SIG-M5 treated with dmso at 0.1 percent for 504 hours (cell line): ENCODE results near the gene CRHR2.
"Not testable (repeated sequence)": the region's sequence is repeated elsewhere in the genome, so short reads cannot be mapped to it uniquely, and the experiment has no call there.

Experiments used
- DNase-seq: peaks from one replicate; lab custom pipeline; 2025; ENCODE audit not compliant: unreplicated experiment; lab: John Stamatoyannopoulos, UW

Gene CRHR2

GRCh38 chr7:30682212-30683083, at the start of gene CRHR2:
CRHR2 (minus strand) TSS chr7:30682456; CDS start chr7:30682280, 176 bp downstream.
- DNase-seq: no peak

DNA sequence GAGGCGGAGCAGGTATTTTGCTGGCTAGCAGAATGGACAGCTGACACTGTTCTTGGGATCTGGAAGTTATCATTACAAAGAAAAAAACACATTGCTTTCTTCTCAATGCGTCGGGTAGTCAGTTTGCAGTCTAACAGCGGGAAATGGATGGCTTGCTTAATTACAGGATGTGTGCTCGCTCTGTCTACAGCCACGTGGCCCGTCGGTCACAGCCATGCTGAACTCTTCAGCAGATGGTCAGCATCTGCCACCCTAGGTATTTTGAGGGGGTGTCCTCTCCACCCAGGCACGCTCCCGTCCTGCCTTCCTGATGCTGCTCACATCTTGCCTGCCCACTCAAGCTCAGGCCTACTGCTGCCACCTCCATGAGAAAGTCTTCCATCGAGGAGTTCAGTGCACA, 49.3 kb upstream of the CRHR2 start:
- no peak for DNase-seq

DNA sequence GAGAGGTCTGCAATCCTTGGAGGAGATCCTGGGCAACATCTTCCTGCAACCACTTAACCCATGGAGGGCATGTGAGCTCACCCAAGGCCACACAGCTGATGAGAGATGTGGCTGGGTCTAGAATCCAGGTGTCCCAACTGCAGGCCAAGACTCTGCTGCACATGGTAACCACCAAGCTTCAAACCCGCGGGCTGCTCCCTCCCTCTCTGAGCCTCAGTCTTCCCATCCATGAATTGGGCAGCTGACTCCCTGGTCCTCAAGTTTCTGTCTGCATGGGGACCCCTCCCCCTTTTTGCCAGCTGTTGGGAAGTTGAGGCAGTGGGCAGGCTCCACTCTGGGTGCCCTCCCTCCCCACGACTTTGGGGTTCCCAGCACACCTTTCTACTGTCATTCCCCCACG, 48.7 kb upstream of the CRHR2 start:
- DNase-seq: no peak

DNA sequence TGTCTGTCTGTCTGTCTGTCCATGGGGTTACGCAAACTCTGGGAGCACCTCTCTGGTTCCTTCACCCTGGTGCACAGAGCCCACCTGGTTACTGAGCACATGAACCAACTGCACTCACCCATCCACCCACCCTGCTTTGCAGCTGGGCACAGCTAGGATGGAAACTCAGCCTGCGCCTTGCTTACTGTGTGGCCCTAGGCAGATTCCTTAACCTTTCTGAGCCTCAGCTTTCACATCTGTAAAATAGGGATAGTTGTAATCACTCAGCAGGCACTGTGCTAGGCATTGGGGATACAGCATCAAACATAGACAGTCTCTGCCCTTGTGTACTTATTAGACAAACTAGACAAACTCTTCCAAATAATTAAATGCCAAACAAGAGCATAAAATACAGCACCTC, 47.8 kb upstream of the CRHR2 start:
- no peak for DNase-seq

DNA sequence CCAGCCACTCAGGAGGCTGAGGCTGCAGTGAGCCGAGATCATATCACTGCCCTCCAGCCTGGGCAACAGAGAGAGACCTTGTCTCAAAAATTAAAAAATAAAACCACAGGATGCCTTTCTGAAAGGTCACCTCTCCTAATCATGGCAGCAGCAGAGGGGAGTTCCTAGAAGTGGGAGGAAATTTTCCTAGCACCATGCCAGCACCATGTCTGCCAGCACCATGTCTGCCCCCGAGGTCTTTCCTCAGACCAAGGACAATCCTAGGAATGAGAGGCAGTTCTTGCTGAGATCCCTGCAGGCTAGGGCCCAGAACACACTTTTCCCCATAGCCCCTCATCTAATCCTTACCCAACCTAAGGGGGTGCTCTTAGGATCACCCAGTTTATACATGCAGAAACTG, 47.4 kb upstream of the CRHR2 start:
- DNase-seq: no peak

DNA sequence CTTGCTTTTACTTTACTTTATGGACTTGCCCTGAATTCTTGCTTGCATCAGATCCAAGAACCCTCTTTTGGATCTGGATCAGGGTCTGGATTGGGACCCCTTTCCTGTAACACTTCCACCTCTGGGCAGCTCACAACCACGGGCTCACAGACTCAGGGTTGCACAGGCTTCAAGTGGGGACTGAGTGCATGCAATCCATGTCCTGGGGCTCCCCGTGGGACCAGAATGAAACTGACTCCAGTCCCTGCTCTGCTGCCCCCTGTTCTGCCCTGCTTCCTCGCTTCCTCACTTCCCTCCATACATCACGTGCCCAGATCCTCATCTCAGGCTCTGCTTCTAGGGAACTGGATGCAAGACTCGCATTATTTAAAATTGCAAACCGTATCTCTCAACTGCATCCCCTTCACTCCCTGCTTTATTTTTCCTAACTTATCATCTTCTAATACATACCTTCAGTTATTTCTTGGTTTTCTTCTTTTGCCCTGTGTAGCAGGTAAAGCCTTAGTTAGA, 46.4 kb upstream of the CRHR2 start:
- DNase-seq: no peak

DNA sequence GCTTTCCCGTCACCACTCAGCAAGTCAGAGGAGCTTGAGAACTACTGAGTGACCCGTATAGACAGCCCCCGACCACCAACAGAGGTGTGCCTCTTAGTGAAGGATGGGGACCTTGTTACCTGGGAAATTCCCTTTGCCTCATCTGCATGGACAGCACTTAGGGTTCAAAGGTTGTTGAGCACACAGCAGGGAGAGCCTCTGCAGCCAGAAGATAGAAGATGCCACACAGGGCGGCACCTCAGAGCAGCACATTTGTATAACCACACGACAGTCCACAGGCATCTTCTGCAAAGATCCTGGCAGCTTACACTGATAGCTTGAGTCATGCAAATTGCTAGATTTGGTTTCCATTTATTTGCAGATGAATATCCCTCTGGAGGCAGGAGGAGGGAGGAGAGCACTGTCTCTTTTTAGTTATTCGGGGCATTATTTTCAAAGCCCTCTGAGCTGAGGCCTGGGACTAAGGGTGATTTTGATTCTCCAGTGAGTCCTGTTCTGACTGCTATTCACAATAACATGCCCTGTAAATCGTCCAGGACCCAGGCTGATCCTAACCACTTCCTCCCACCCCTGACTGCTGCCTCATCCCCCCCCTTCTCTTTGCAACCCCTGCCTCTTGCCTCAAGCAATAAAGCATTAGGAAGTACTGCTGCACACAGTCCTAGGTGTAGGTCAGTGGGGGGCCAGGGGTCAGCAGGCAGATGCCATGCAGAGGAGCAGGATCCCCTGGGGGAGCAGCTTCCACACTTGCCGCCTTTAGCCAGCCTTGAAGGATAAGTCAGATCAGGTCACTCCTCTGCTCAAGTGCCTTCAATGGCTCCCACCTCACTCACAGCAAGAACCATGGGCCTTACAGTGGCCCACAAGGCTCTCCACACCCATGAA, 45.0 kb upstream of the CRHR2 start:
- peak; percentile 61 for DNase-seq

- no peak for DNase-seq
Measured at GRCh38 chr7:30726296-30727006, 44.2 kb upstream of the CRHR2 start.

DNA sequence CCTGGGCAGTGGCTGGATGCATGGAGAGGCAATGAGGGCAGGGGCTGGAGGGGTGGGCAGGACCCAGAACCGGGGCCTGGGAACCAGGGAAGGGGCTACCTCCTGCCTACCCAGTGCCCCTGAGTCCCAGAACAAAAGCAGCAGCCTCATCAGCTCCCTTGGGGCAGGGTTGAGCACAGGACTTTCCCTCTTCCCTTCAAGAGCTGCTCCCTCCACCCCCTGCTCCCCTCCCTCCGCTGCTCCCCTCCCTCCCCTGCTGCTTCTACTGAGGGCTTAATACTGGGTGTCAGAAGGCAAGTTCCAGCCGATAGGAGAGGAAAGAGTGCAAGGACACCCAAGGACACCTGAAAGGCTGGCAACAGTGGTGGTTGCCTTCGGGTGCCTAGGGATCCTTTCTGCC, 41.5 kb upstream of the CRHR2 start:
- no peak for DNase-seq

- DNase-seq: no peak
Measured at GRCh38 chr7:30722671-30723070, 40.4 kb upstream of the CRHR2 start.

DNA sequence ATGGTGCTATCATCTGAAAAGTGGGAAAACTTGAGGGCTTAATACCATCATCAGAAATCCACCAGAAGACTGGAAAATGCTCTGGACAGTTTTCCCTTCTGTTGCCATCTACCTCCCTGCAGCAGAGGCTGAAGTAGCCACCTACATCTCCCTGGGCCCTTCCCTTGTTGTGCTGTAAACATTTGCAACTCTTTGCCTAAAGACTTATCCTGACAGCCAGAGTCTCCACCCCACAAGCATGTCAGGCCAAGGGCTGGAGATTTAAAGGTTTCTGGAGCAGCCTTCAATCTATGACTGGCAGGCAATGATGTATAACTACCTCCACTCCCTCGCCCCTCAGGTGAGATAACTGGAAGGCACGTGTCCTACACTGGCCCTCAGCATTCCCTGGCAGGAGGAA, 39.9 kb upstream of the CRHR2 start:
- DNase-seq: no peak

- DNase-seq: no peak
Measured at GRCh38 chr7:30721211-30721610, 39.0 kb upstream of the CRHR2 start.

- DNase-seq: not testable (repeated sequence)
Measured at GRCh38 chr7:30719434-30719833, 37.2 kb upstream of the CRHR2 start.

- no peak for DNase-seq
Measured at GRCh38 chr7:30717181-30717580, 34.9 kb upstream of the CRHR2 start.

GRCh38 chr7:30714129-30714528, 31.9 kb upstream of the CRHR2 start:
- no peak for DNase-seq

- DNase-seq: peak; percentile 1
Measured at GRCh38 chr7:30713392-30713791, 31.1 kb upstream of the CRHR2 start.

- DNase-seq: no peak
Measured at GRCh38 chr7:30710669-30711068, 28.4 kb upstream of the CRHR2 start.

- DNase-seq: no peak
Measured at GRCh38 chr7:30709549-30709948, 27.3 kb upstream of the CRHR2 start.

GRCh38 chr7:30708983-30709382, 26.7 kb upstream of the CRHR2 start:
- no peak for DNase-seq

DNA sequence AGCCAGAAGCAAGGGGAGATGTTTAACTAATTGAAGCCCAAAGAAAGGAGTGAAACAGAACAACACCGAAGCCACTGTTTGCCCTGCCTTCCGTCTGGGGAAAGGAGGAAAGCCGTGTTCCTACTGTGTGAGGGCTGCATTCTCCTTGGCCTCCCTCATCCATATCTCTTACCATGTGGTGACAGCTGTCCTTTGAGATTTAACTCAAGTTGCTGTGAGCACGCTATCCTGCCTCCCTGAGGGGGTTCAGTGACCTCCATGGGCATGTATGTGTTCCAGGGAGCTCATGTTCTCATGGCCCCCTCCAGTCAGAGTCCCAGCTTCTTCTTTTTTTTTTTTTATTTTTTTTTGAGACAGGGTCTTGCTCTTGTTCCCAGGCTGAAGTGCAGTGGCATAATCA, 26.2 kb upstream of the CRHR2 start:
- no peak for DNase-seq
